ENCODE data around the gene BCKDK.
"Not testable (repeated sequence)": the region's sequence is repeated elsewhere in the genome, so short reads cannot be mapped to it uniquely, and the experiment has no call there.

BCKDK gene

GRCh38 chr16:31144418-31144817, 36.2 kb downstream of the BCKDK start:
- DNase-seq = not testable (repeated sequence)

GRCh38 chr16:31145398-31145990, 37.3 kb downstream of the BCKDK start:
- DNase-seq = no peak

DNA sequence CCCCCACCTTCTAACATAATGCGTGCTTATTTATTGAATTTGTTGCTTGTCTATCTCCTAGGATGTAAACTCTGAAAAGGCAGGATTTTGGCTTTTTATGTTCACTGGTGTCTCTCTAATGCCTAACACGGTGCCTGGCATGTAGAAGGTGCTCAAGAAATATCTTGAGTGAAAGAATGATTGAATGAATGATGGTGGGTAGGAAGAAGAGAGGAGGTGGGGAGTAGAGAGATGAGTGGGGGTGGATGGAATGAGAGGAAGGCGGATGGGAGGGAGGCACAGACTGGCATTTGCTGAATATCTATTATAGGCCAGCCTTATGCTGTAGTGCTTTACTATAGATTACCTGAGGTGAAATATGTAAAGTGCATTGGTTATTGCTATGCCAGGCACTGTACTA, 39.4 kb downstream of the BCKDK start:
- no peak for DNase-seq

GRCh38 chr16:31148281-31148728, 40.1 kb downstream of the BCKDK start:
- DNase-seq = no peak

- DNase-seq = no peak
Measured at GRCh38 chr16:31148896-31149295, 40.7 kb downstream of the BCKDK start.

DNA sequence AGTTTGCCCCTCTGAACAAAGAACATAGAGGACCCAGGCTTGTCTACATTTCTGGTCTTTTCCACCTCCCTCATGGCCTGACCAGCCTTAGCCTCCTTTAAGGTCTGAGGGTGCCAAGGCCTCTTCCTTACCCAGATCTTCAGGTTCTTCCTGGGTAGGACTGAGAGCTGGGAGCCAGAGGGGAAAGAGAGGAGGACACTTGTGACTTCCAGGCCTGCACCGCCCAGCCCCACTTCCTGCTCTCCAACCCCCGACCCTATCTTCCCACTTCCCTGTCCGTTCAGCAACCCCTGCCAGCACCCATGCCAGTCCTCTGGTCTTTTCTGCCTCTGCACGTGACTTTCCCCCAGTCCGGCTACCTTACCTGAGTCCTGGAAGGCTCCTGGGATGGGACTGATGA, 41.1 kb downstream of the BCKDK start:
- DNase-seq = no peak

- no peak for DNase-seq
Measured at GRCh38 chr16:31149894-31150890, 42.0 kb downstream of the BCKDK start, which contains the start of gene PRSS36. Gene PRSS36 (minus strand): TSS chr16:31150066. CDS start chr16:31150035, 31 bp downstream.

DNA sequence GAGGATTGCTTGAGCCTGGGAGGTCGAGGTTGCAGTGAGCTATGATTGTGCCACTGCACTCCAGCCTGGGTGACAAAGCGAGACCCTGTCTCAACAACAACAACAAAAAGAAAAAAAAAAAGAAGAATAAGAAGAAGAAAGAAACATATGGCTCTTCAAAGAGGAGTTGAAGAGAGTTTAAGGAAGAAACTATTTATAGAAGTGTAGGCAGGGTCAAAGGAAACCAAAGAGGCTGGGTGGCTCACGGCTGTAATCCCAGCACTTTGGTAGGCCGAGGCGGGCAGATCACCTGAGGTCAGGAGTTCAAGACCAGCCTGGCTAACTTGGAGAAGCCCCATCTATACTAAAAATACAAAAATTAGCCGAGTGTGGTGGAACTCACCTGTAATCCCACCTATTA, 42.8 kb downstream of the BCKDK start:
- not testable (repeated sequence) for DNase-seq

DNA sequence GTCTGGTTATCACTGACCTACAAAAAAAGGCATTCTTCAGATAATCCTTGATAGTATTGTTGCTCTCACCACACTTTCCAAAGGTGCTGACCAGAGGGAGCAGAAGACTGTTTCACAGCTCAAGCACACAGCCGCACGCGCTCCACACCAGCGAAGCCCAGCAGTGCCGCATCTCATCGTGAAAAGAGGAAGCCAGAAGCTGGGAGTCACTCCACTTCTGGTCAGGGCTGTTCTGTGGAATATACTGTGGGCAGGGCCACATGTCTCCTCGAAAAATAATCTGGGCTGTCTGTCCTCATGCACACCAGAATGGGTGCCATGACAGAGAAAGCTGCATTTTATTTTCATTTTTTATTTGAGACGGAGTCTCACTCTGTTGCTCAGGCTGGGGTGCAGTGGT, 49.0 kb downstream of the BCKDK start:
- no peak for DNase-seq

Data from stimulated activated CD4-positive, alpha-beta T cell treated with anti-CD3 and anti-CD28 coated beads, Interleukin-12 subunit alpha, Interleukin-12 subunit beta, amount 100 ng/mL, for 4 hours (primary cell).